Esophagus mucosa (tissue), 1 donor: ENCODE results near the gene CCDC159. TPM values are rescaled to one million over a fixed set of nuclear protein-coding genes. Genes with fewer than 3 reads are reported as not detected.
"Not testable (repeated sequence)": the region's sequence is repeated elsewhere in the genome, so short reads cannot be mapped to it uniquely, and the experiment has no call there.

Experiments
- ATAC-seq: fragments of 200-7000 bp; cut with Tn5 transposase; one replicate; pipeline ENCODE4 v1.9.1; 2020
- total RNA-seq: library from RNA; stranded (reverse); gene quantifications from one replicate; pipeline ENCODE4 v1.2.4, GENCODE V29; 2023
- donor health status: DM: yes; HTN: yes; CAD: no.

The CCDC159 gene
- 7.4 TPM for total RNA-seq

GRCh38 chr19:11346104-11346940 lies at the start of gene CCDC159, which contains the start of gene TMEM205:
TSS of gene CCDC159 (plus strand) at chr19:11346519. CDS start at chr19:11346607, 88 bp downstream.
TSS of gene TMEM205 (minus strand) at chr19:11346268. CDS start at chr19:11345619, 649 bp downstream.
- peak; percentile 94 for ATAC-seq

- ATAC-seq, result no peak
These were observed 46.1 kb upstream of the CCDC159 start for GRCh38 chr19:11299946-11300810.

- no peak for ATAC-seq
These were observed 45.6 kb upstream of the CCDC159 start for GRCh38 chr19:11300811-11301120.

GRCh38 chr19:11304936-11305335 lies 41.4 kb upstream of the CCDC159 start:
- ATAC-seq, result peak; percentile 60

- no peak for ATAC-seq
These were observed 40.0 kb upstream of the CCDC159 start for GRCh38 chr19:11306337-11306736.

- not testable (repeated sequence) for ATAC-seq
These were observed 25.9 kb upstream of the CCDC159 start for GRCh38 chr19:11320278-11320995.

- ATAC-seq, result no peak
These were observed 24.9 kb upstream of the CCDC159 start for GRCh38 chr19:11321191-11322126.

- ATAC-seq, result peak; percentile 25
These were observed 23.9 kb upstream of the CCDC159 start for GRCh38 chr19:11322269-11323024.

- no peak for ATAC-seq
These were observed 22.7 kb upstream of the CCDC159 start for GRCh38 chr19:11323601-11324078.

GRCh38 chr19:11324079-11324661 lies 22.1 kb upstream of the CCDC159 start:
- ATAC-seq, result peak; percentile 88

- ATAC-seq, result peak; percentile 6
These were observed 21.4 kb upstream of the CCDC159 start for GRCh38 chr19:11324748-11325389.

- ATAC-seq, result no peak
These were observed 20.8 kb upstream of the CCDC159 start for GRCh38 chr19:11325544-11325943.

- no peak for ATAC-seq
These were observed 16.2 kb upstream of the CCDC159 start for GRCh38 chr19:11330127-11330526.

GRCh38 chr19:11331502-11331901 lies 14.8 kb upstream of the CCDC159 start:
- no peak for ATAC-seq

- ATAC-seq, result no peak
These were observed 13.5 kb upstream of the CCDC159 start for GRCh38 chr19:11332822-11333221.

GRCh38 chr19:11333838-11334237 lies 12.5 kb upstream of the CCDC159 start:
- ATAC-seq, result not testable (repeated sequence)

GRCh38 chr19:11335449-11336146 lies 10.7 kb upstream of the CCDC159 start:
- ATAC-seq, result no peak

- ATAC-seq, result no peak
These were observed 9.2 kb upstream of the CCDC159 start for GRCh38 chr19:11337080-11337479.

GRCh38 chr19:11338121-11338520 lies 8.2 kb upstream of the CCDC159 start:
- no peak for ATAC-seq
